A673 (cell line): ENCODE data around the gene NTRK1.

ENCODE experiments used
- EZH2 ChIP-seq: fragments of 200-600 bp; sonication (generic); IDR thresholded peaks from 2 replicates; pipeline ENCODE4 v1.6.1; 2017; ENCODE audit warnings: borderline replicate concordance, low read depth, mild to moderate bottlenecking, mixed read lengths, antibody characterized with exemption, low read length; ENCODE audit not compliant: poor library complexity, severe bottlenecking
- TF ChIP-seq, protein P1 (sequence below): fragments of 300-800, 200-600 bp; sonication (generic); conservative IDR thresholded peaks from 2 replicates; pipeline ENCODE4 v1.5.1; 2017; ENCODE audit warnings: low read depth, mild to moderate bottlenecking, antibody characterized with exemption, low read length, moderate library complexity, mixed read lengths

DNA sequence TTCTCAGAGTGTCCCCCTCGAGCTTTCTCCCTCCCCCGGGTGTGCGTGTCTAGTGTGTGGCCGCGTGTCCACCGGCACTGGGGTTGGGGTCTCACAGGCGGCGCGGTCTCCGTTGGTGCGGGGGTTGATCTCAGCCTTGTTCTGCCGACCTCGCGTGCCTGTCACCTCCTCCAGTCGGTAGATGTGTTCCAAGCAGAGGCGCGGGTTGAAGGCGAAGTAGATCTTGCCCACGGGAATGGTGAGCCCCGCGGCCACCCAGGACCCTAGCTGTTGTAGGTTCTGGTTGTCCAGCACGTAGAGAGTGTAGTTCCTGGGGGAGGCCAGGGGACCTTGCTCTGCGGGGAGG lies 11.5 kb upstream of the NTRK1 start:
- TF ChIP-seq, protein P1, sequence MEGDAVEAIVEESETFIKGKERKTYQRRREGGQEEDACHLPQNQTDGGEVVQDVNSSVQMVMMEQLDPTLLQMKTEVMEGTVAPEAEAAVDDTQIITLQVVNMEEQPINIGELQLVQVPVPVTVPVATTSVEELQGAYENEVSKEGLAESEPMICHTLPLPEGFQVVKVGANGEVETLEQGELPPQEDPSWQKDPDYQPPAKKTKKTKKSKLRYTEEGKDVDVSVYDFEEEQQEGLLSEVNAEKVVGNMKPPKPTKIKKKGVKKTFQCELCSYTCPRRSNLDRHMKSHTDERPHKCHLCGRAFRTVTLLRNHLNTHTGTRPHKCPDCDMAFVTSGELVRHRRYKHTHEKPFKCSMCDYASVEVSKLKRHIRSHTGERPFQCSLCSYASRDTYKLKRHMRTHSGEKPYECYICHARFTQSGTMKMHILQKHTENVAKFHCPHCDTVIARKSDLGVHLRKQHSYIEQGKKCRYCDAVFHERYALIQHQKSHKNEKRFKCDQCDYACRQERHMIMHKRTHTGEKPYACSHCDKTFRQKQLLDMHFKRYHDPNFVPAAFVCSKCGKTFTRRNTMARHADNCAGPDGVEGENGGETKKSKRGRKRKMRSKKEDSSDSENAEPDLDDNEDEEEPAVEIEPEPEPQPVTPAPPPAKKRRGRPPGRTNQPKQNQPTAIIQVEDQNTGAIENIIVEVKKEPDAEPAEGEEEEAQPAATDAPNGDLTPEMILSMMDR = no peak
- no peak for TF ChIP-seq EZH2
